IPS-NIHi11 (cell line): ENCODE results near the gene C19orf85.
A peak's percentile ranks its signal among the peaks of the same experiment; 100 is the strongest.
"Not testable (repeated sequence)": the region's sequence is repeated elsewhere in the genome, so short reads cannot be mapped to it uniquely, and the experiment has no call there.

Source experiments
- DNase-seq: peaks from one replicate; pipeline ENCODE4 v3.0.0; 2012; ENCODE audit warnings: mixed read lengths, low spot score

The C19orf85 gene

GRCh38 chr19:55464662-55465054, at the start of gene C19orf85:
Gene C19orf85, minus strand, starts transcription at chr19:55464751. Its CDS starts 197 bp downstream, at chr19:55464554.
- DNase-seq: no peak

- DNase-seq: no peak
Measured at GRCh38 chr19:55508120-55508519, 43.6 kb upstream of the C19orf85 start.

- no peak for DNase-seq
Measured at GRCh38 chr19:55504981-55505380, 40.4 kb upstream of the C19orf85 start.

GRCh38 chr19:55504252-55504603, 39.7 kb upstream of the C19orf85 start:
- DNase-seq: no peak

- DNase-seq: peak; percentile 99
Measured at GRCh38 chr19:55503502-55504251, 39.1 kb upstream of the C19orf85 start.

GRCh38 chr19:55503157-55503501, 38.6 kb upstream of the C19orf85 start:
- DNase-seq: no peak

- no peak for DNase-seq
Measured at GRCh38 chr19:55502197-55502952, 37.8 kb upstream of the C19orf85 start.

GRCh38 chr19:55500368-55500952, 35.9 kb upstream of the C19orf85 start:
- no peak for DNase-seq

GRCh38 chr19:55498246-55498840, 33.8 kb upstream of the C19orf85 start:
- DNase-seq: no peak

- no peak for DNase-seq
Measured at GRCh38 chr19:55497763-55498162, 33.2 kb upstream of the C19orf85 start.

GRCh38 chr19:55496820-55497219, 32.3 kb upstream of the C19orf85 start:
- DNase-seq: not testable (repeated sequence)

- DNase-seq: no peak
Measured at GRCh38 chr19:55495646-55496349, 31.2 kb upstream of the C19orf85 start.

- DNase-seq: no peak
Measured at GRCh38 chr19:55494172-55494761, 29.7 kb upstream of the C19orf85 start.

GRCh38 chr19:55493645-55494171, 29.2 kb upstream of the C19orf85 start:
- no peak for DNase-seq

GRCh38 chr19:55493052-55493644, 28.6 kb upstream of the C19orf85 start:
- no peak for DNase-seq

GRCh38 chr19:55492362-55492944, 27.9 kb upstream of the C19orf85 start:
- no peak for DNase-seq

- DNase-seq: no peak
Measured at GRCh38 chr19:55491546-55492360, 27.2 kb upstream of the C19orf85 start.

- peak; percentile 15 for DNase-seq
Measured at GRCh38 chr19:55490478-55491432, 26.2 kb upstream of the C19orf85 start.
